Mesenchymal stem cell (in vitro differentiated cells and primary cell): ENCODE results near the gene IGFBP7.
A peak's percentile ranks its signal among the peaks of the same experiment; 100 is the strongest.

Experiments used
- DNase-seq: peaks from one replicate; pipeline ENCODE4 v3.0.0-alpha.2; 2013
- H2AFZ ChIP-seq: one replicate; pipeline ENCODE4 v1.6.1; 2013; ENCODE audit warnings: low read depth, mild to moderate bottlenecking, control low read depth, inconsistent platforms, low read length, moderate library complexity
- H2AK5ac ChIP-seq: 2 replicates; pipeline ENCODE4 v1.6.1; 2013; ENCODE audit warnings: low read length, moderate library complexity, mild to moderate bottlenecking, inconsistent platforms; ENCODE audit not compliant: severe bottlenecking
- H2BK120ac ChIP-seq: one replicate; pipeline ENCODE4 v1.6.1; 2013; ENCODE audit warnings: low read depth, mild to moderate bottlenecking, inconsistent platforms, low read length, moderate library complexity
- H2BK12ac ChIP-seq, 2 experiments: one replicate each; pipeline ENCODE4 v1.6.1; 2013; ENCODE audit warnings: inconsistent platforms in 2 of 2, low read length in 2 of 2, mild to moderate bottlenecking in 2 of 2, moderate library complexity in 2 of 2, control low read depth in 1 of 2
- H2BK15ac ChIP-seq: one replicate; pipeline ENCODE4 v1.6.1; 2013; ENCODE audit warnings: mild to moderate bottlenecking, low read depth, inconsistent platforms; ENCODE audit not compliant: poor library complexity, severe bottlenecking
- H2BK5ac ChIP-seq: 2 replicates; pipeline ENCODE4 v1.6.1; 2013; ENCODE audit warnings: low read depth, mild to moderate bottlenecking, low read length, control low read depth, inconsistent platforms; ENCODE audit not compliant: poor library complexity, severe bottlenecking
- H3K14ac ChIP-seq, 2 experiments: one replicate each; pipeline ENCODE4 v1.6.1; 2013; ENCODE audit warnings: inconsistent platforms in 2 of 2, low read length in 2 of 2, control low read depth in 1 of 2, mild to moderate bottlenecking in 1 of 2, moderate library complexity in 1 of 2
- H3K18ac ChIP-seq, 2 experiments: one replicate each; pipeline ENCODE4 v1.6.1; 2013; ENCODE audit warnings: inconsistent platforms in 2 of 2, low read length in 2 of 2, control low read depth in 1 of 2, low read depth in 1 of 2, mild to moderate bottlenecking in 1 of 2
- H3K23ac ChIP-seq, 2 experiments: one replicate each; pipeline ENCODE4 v1.6.1; 2013; ENCODE audit warnings: inconsistent platforms in 2 of 2, low read length in 2 of 2, mild to moderate bottlenecking in 2 of 2, moderate library complexity in 2 of 2, control low read depth in 1 of 2
- H3K27ac ChIP-seq: 2 replicates; pipeline ENCODE4 v1.5.1; 2013; ENCODE audit warnings: mild to moderate bottlenecking, moderate library complexity, low read length, control low read depth, inconsistent platforms; ENCODE audit not compliant: poor library complexity, severe bottlenecking
- H3K27me3 ChIP-seq, 2 experiments: 2 replicates each; pipeline versions ENCODE4 v1.6.1 to v1.7.0; 2013; ENCODE audit warnings: low read length in 2 of 2, mild to moderate bottlenecking in 2 of 2, moderate library complexity in 2 of 2, control low read depth in 1 of 2, inconsistent platforms in 1 of 2; ENCODE audit not compliant: control insufficient read depth in 1 of 2, insufficient read depth in 1 of 2
- H3K36me3 ChIP-seq, 2 experiments: 2 replicates each; pipeline versions ENCODE4 v1.6.1 to v1.7.0; 2013; ENCODE audit warnings: low read length in 2 of 2, control low read depth in 1 of 2, inconsistent platforms in 1 of 2, low read depth in 1 of 2, mild to moderate bottlenecking in 1 of 2; ENCODE audit not compliant: insufficient read depth in 2 of 2, control insufficient read depth in 1 of 2
- H3K4ac ChIP-seq, 2 experiments: one replicate each; pipeline ENCODE4 v1.6.1; 2013; ENCODE audit warnings: inconsistent platforms in 2 of 2, low read length in 2 of 2, mild to moderate bottlenecking in 2 of 2, moderate library complexity in 2 of 2, control low read depth in 1 of 2, low read depth in 1 of 2
- H3K4me1 ChIP-seq: 2 replicates; pipeline ENCODE4 v1.6.1; 2013; ENCODE audit warnings: low read depth, low read length, control low read depth; ENCODE audit not compliant: control insufficient read depth, insufficient read depth
- H3K4me2 ChIP-seq: 2 replicates; pipeline ENCODE4 v1.6.1; 2013; ENCODE audit warnings: low read length, mild to moderate bottlenecking, inconsistent platforms; ENCODE audit not compliant: poor library complexity, severe bottlenecking
- H3K4me3 ChIP-seq, 2 experiments: 2 replicates each; pipeline versions ENCODE4 v1.5.1 to v1.7.0; 2013; ENCODE audit warnings: low read length in 2 of 2, mild to moderate bottlenecking in 2 of 2, control low read depth in 1 of 2, low read depth in 1 of 2; ENCODE audit not compliant: insufficient read depth in 1 of 2
- H3K79me1 ChIP-seq: replicated peaks from 2 replicates; pipeline ENCODE4 v1.6.1; 2013; ENCODE audit warnings: mild to moderate bottlenecking, control low read depth, low read length, inconsistent platforms; ENCODE audit not compliant: poor library complexity, severe bottlenecking
- H3K9ac ChIP-seq: 2 replicates; pipeline ENCODE4 v1.7.0; 2013; ENCODE audit warnings: mild to moderate bottlenecking, low read length, moderate library complexity
- H3K9me3 ChIP-seq: 2 replicates; pipeline ENCODE4 v1.7.0; 2013; ENCODE audit warnings: mild to moderate bottlenecking, low read length; ENCODE audit not compliant: control insufficient read depth
- H4K8ac ChIP-seq: one replicate; pipeline ENCODE4 v1.6.1; 2013; ENCODE audit warnings: inconsistent platforms, mild to moderate bottlenecking, low read length, moderate library complexity
- H4K91ac ChIP-seq: one replicate; pipeline ENCODE4 v1.6.1; 2013; ENCODE audit warnings: mild to moderate bottlenecking, low read length, inconsistent platforms
- WGBS: methylation state at CpG from one replicate; pipeline ENCODE4 v1.1.7; 2013; ENCODE audit warnings: mixed read lengths; 5-methylcytosine and 5-hydroxymethylcytosine counted together

IGFBP7 gene

GRCh38 chr4:57044279-57044678 is 65.9 kb downstream of the IGFBP7 start:
- Histone ChIP-seq H3K9me3 (no peaks in the 10 kb centered on the region), H3K9ac (peak overlapping the region; percentile 62), H3K23ac (no peak overlapping the region), H2AK5ac (peak overlapping the region; percentile 16), H2BK12ac (peak overlapping the region in 1 of 2 experiments; percentile 59), H3K4me2 (no peak overlapping the region), H4K8ac (no peak overlapping the region), H3K4ac (peak overlapping the region in 1 of 2 experiments; percentile 13), H3K14ac (no peak overlapping the region), H2BK5ac (no peak overlapping the region), H3K36me3 (peaks cover 0 to 28% of the 10 kb centered on the region in 2 experiments), H3K4me1 (peaks cover 26% of the 10 kb centered on the region), H3K18ac (peak overlapping the region in 1 of 2 experiments; percentile 16), H3K27me3 (no peaks in the 10 kb centered on the region), H2AFZ (no peak overlapping the region), H4K91ac (no peak overlapping the region), H3K27ac (peak overlapping the region; percentile 68), H3K79me1 (no peaks in the 10 kb centered on the region), H2BK15ac (no peak overlapping the region), H3K4me3 (peak overlapping the region in 1 of 2 experiments; percentile 19), H2BK120ac (peak overlapping the region; percentile 0)
- peak; percentile 33 for DNase-seq
- no CpG with 5 or more reads among the region's 1 CpG for WGBS

- no peak overlapping the region for H3K23ac ChIP-seq
Measured at GRCh38 chr4:57043347-57044251, 66.6 kb downstream of the IGFBP7 start.

DNA sequence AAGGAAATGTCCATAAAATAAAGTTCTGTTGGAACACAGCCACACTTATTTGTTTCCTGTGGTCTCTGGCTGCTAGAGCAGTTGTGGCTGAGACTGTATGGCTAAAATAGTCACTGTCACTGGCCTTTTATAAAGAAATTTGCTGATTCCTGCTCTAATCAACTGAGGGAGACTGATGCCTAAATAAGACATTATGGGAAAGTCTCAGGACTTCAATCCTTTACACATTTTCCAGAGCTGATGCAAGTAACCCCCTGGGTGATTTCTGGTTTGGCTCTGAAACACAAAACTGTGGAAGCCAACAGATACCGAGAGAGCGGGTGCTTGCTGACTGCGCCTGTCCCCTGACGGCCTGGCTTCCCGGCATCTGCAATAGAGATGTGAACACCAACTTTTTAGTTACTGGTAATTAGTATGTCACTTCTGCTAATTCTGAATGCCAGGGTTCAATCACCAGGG is 67.4 kb downstream of the IGFBP7 start:
- Histone ChIP-seq H2BK120ac (no peak overlapping the region), H2BK5ac (peak overlapping the region; percentile 9), H3K4me1 (peaks cover 30% of the 10 kb centered on the region), H3K4me2 (no peak overlapping the region), H3K79me1 (peaks cover 2% of the 10 kb centered on the region), H4K8ac (no peak overlapping the region), H3K4ac (peak overlapping the region; percentile 67 to 81), H4K91ac (peak overlapping the region; percentile 43), H2AK5ac (peak overlapping the region; percentile 81), H2BK12ac (peak overlapping the region; percentile 15 to 59), H3K23ac (no peak overlapping the region), H3K36me3 (peaks cover 0 to 35% of the 10 kb centered on the region in 2 experiments), H3K18ac (peak overlapping the region in 1 of 2 experiments; percentile 79), H3K4me3 (peak overlapping the region in 1 of 2 experiments; percentile 43), H3K9ac (peak overlapping the region; percentile 48), H2BK15ac (no peak overlapping the region), H3K27ac (peak overlapping the region; percentile 68), H3K27me3 (no peaks in the 10 kb centered on the region), H3K14ac (peak overlapping the region in 1 of 2 experiments; percentile 17), H2AFZ (no peak overlapping the region), H3K9me3 (no peaks in the 10 kb centered on the region)
- DNase-seq = peak; percentile 38
- 99% methylated on average over 5 of the region's 5 CpGs for WGBS

More at GRCh38 chr4:57043347-57044251, 66.6 kb downstream of the IGFBP7 start:
- Histone ChIP-seq H2BK5ac (peak overlapping the region; percentile 33), H3K79me1 (no peaks in the 10 kb centered on the region), H3K4ac (peak overlapping the region in 1 of 2 experiments; percentile 65), H2BK12ac (peak overlapping the region in 1 of 2 experiments; percentile 59), H4K8ac (peak overlapping the region; percentile 4), H3K27ac (peak overlapping the region; percentile 68), H3K4me2 (no peak overlapping the region), H3K9me3 (no peaks in the 10 kb centered on the region), H3K36me3 (peaks cover 0 to 30% of the 10 kb centered on the region in 2 experiments), H3K18ac (peak overlapping the region; percentile 16 to 79), H2BK15ac (peak overlapping the region; percentile 94), H3K4me3 (peak overlapping the region in 1 of 2 experiments; percentile 43), H3K27me3 (no peaks in the 10 kb centered on the region), H2AFZ (no peak overlapping the region), H3K4me1 (peaks cover 28% of the 10 kb centered on the region), H2AK5ac (peak overlapping the region; percentile 76), H3K14ac (no peak overlapping the region), H2BK120ac (peak overlapping the region; percentile 0), H4K91ac (peak overlapping the region; percentile 72), H3K9ac (peak overlapping the region; percentile 62)
- 38% methylated on average over 4 of the region's 6 CpGs for WGBS
- peak; percentile 63 for DNase-seq

GRCh38 chr4:57041020-57041419 is 69.2 kb downstream of the IGFBP7 start:
- H4K91ac ChIP-seq = no peak overlapping the region
- WGBS = 72% methylated on average over 1 of the region's 1 CpG
- peak overlapping the region; percentile 45 for H3K27ac ChIP-seq
- H2BK12ac ChIP-seq = no peak overlapping the region
- H2AK5ac ChIP-seq = no peak overlapping the region
- no peak overlapping the region for H3K14ac ChIP-seq
- no peak overlapping the region for H3K4ac ChIP-seq
- no peak overlapping the region for H2BK120ac ChIP-seq
- H3K9ac ChIP-seq = no peak overlapping the region
- no peak for DNase-seq
- no peak overlapping the region for H3K23ac ChIP-seq
- H3K36me3 ChIP-seq = peaks cover 0 to 38% of the 10 kb centered on the region in 2 experiments
- H3K4me2 ChIP-seq = no peak overlapping the region
- no peak overlapping the region for H3K18ac ChIP-seq
- H3K4me3 ChIP-seq = no peak overlapping the region
- H3K4me1 ChIP-seq = peaks cover 30% of the 10 kb centered on the region
- H2BK5ac ChIP-seq = no peak overlapping the region
- no peaks in the 10 kb centered on the region for H3K9me3 ChIP-seq
- H2AFZ ChIP-seq = no peak overlapping the region
- peaks cover 6% of the 10 kb centered on the region for H3K79me1 ChIP-seq
- no peaks in the 10 kb centered on the region for H3K27me3 ChIP-seq
- no peak overlapping the region for H2BK15ac ChIP-seq
- H4K8ac ChIP-seq = no peak overlapping the region
